ENCODE data around the gene STK4. TPM values are rescaled to one million over a fixed set of nuclear protein-coding genes. Genes with fewer than 3 reads are reported as not detected.
"Not testable (repeated sequence)": the region's sequence is repeated elsewhere in the genome, so short reads cannot be mapped to it uniquely, and the experiment has no call there.

Gene STK4
- total RNA-seq, 1 experiment from 2014 or later, result 31.4 TPM

DNA sequence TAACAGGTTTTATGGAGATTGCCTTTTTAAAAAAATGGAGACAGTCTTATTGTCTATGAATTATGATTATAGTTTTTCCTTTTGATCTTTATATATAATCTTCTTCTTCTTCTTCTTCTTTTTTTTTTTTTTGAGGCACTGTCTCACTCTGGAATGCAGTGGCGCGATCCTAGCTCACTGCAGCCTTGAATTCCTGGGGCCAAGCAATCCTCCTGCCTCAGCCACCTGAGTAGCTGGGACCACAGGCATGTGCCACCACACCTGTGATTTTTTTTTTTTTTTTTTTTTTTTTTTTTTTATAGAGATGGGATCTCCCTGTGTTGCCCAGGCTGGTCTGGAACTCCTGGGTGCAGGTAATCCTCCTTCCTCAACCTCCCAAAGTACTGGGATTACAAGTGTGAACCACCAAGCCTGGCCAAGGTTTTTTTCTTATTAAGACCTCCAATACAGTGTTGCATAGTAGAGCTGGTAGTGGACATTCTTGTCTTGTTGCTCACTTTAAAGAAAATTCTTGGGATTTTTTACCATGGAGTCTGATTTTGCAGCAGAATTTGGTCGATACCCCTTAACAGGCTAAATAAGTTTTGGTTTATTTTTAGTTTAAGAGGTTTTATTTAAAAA lies 46.5 kb downstream of the STK4 start:
- in situ Hi-C loops (cut with HindIII; ENCODE audit: low pct_unique_long_range_greater_than_20kb, low sequenced_read_pairs), result no loop called here

DNA sequence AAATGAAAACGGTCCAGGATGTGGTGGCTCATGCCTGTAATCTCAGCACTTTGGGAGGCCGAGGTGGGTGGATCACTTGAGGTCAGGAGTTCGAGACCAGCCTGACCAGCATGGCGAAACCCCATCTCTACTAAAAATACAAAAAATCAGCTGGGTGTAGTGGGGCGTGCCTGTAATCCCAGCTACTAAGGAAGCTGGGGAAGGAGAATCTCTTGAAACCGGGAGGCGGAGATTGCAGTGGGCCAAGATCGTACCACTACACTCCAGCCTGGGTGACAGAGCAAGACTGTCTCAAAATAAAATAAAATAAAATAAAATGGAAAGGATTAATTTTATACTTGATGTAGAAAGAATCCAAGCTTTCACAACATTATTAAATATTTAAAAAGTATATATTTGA lies 47.8 kb downstream of the STK4 start:
- in situ Hi-C loops (cut with HindIII; ENCODE audit: low pct_unique_long_range_greater_than_20kb, low sequenced_read_pairs); DNase-seq (ENCODE audit: low read depth, low spot score): not testable (repeated sequence)

More for the DNA sequence above, 46.5 kb downstream of the STK4 start:
- no peak for DNase-seq (ENCODE audit: low read depth, low spot score)

DNA sequence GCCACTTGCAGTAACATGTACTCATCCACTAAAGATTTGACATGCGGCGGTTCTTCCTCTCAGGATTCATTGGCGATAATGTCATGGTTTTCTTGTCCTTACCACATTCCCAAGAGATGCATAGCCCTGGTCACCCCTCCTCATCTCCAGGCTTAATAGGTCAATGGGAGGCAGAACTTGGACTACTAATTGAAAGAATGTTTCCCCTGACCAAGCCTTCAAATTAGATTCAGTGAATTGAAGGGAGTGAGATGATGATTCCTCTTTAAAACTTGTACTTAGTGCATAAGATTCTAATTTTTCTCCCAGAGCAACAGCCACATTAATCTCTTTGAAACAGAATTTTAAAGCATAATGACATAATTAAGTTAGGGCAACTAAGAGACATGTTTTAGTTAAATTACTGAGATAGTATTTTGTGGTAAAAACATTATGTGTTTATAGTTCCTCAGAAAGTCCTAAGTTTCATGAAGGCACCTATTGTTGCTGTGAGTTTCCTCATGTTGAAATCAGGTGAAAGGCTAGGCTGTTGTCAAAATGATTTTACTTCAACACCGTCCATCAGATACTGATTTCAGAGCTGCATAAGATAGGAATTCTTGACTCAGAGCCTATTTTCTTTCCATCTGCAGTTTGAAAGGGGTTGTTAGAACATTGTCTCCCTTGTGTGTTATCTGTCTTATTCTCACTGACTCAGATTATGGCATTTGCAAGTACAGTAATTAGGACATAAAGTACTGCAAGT lies 48.5 kb downstream of the STK4 start:
- DNase-seq (ENCODE audit: low read depth, low spot score), result peak; percentile 53
- in situ Hi-C loops (cut with HindIII; ENCODE audit: low pct_unique_long_range_greater_than_20kb, low sequenced_read_pairs), result no loop called here

DNA sequence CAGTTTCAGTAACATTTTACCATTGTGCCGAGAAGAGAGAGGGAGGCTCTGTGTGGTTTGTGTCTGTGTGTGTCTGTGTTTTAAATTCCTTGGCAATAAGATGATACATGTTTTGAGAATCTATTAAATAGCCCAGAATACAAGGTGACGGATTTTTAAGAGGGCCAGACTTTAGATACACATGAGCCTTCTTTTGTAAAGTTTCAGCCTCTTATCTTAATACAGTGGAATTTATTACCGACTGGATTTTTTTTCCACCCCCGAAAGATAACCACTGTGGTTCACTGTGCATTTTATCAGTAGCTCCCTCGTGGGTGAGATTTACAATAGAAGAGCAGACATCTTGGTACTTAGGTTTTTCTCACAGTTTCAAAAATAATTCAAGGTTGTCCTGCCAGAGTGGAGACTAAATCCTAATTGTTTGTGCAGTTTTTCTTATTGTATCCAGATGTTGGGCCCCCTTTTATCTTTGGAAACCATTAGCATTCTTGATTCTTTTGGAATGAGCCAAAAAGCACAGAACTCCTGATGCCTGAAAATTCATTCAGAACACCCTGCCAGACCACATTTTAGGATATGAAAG lies 49.9 kb downstream of the STK4 start:
- in situ Hi-C loops (cut with HindIII; ENCODE audit: low pct_unique_long_range_greater_than_20kb, low sequenced_read_pairs), result no loop called here
- DNase-seq (ENCODE audit: low read depth, low spot score), result no peak

DNA sequence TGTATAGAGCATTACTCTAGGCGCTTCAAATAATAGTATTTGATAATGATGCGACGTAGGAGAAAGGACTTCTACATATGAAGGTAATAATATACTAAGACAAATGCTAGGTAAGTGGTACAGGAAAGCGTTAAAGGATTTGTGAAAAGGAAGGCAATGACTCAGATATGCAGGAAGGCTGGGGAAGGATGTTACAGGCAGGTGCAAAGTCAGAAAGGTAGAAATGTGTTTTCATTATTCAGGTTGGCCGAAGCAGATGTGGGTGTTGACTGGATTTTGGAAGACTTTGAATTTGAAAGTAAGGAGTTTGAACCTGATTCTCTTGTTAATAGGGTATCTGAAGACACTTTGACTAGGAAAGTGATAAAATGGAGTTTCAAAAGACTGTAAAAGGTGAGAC lies 51.0 kb downstream of the STK4 start:
- in situ Hi-C loops (cut with HindIII; ENCODE audit: low pct_unique_long_range_greater_than_20kb, low sequenced_read_pairs), result no loop called here
- no peak for DNase-seq (ENCODE audit: low read depth, low spot score)

DNA sequence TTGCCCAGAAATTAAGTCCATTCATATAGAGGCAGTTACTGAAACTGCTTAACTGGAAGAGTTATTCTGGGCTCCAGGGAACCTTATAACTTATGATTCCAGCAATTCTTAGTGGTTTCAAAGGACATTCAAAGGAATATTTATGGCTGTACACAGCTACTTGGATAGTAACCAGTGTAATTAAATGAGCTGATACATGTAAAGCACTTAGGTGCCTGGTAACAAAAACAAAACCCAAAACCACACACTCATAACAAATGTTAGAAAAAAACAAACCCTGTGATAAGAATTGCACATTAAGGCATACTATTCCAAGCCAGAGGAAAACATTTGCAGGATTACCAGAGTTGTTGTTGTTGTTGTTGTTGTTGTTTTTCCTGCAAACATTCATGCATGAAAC lies 51.5 kb downstream of the STK4 start:
- DNase-seq (ENCODE audit: low read depth, low spot score), result no peak

DNA sequence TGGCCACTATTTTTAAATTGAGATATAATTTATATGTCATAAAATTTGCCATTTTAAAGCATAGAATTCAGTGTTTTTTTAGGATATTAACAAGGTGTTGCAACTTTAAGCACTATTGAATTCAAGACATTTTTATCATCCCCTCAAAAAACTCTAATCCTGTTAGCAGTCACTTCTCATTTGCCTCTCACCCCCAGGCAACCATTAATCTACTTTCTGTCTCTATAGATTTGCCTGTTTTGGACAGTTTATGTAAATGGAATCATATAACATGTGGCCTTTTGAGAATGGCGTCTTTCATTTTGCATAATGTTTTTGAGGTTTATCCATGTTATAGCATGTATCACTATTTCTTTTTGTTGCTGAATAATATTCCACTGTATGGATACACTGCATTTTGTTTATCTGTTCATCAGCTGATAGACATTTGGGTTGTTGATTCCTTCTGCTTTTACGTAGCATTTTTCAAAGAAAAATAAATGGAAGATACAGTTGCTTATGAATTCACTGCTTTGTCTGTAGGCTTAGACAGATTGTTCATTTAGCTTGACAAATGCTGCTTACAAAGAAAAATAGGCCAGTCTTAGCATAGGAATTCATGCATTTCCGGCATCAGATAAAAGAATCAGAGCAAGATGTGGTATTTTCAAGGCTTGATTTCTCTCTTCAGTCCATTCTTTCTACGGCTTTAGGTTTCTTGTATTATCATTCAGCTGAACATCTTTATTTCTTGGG lies 52.9 kb downstream of the STK4 start:
- in situ Hi-C loops (cut with HindIII; ENCODE audit: low pct_unique_long_range_greater_than_20kb, low sequenced_read_pairs), result no loop called here

More for the DNA sequence above, 51.5 kb downstream of the STK4 start:
- in situ Hi-C loops (cut with HindIII; ENCODE audit: low pct_unique_long_range_greater_than_20kb, low sequenced_read_pairs), result no loop called here

DNA sequence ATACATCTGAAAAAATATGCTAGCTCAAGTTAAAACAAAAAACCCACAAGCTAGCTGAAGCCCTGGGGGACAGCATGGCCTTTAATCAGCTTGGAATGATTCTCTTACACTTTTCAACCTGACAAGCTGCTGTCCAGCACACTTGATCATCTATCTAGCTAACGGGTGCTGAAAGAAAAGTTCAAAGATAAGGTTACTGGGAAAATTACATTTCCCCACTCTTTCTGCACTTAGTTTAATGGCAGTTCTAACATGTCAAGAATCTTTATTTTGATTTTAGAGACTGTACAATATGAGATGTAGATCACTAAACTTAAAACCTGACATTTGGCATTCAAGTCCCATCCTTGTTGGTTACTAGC lies 53.4 kb downstream of the STK4 start:
- in situ Hi-C loops (cut with HindIII; ENCODE audit: low pct_unique_long_range_greater_than_20kb, low sequenced_read_pairs), result no loop called here
- DNase-seq (ENCODE audit: low read depth, low spot score), result no peak

More for the DNA sequence above, 52.9 kb downstream of the STK4 start:
- DNase-seq (ENCODE audit: low read depth, low spot score), result peak; percentile 92

DNA sequence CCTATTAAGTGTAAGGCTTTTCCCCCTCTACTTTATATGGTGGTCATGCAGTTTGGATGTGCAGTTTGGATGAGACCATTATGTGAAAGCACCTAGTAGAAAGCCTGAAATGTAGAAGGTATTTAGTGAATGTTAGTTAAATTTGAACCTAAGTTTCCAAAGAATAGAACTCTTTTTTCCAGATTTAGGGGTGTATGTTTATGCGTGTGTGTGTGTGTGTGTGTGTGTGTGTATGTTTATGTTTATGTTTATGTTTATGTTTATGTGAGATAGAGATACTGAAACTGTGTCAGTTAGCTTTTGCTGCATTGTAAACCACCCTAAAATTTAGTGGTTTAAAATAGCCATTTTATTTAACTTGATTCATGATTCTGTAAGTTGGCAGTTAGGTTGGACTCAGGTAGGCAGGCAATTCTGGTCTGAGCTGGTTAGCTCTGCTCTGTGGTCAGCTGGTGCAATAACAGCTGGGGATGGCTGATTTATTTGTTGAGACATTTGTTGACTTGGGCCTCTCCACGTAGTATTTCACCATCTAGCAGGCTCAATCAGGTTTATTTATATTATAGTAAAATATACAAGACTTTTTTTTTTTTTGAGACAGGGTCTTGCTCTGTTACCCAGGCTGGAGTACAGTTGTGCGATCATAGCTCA lies 54.0 kb downstream of the STK4 start:
- no peak for DNase-seq (ENCODE audit: low read depth, low spot score)
- in situ Hi-C loops (cut with HindIII; ENCODE audit: low pct_unique_long_range_greater_than_20kb, low sequenced_read_pairs), result no loop called here

DNA sequence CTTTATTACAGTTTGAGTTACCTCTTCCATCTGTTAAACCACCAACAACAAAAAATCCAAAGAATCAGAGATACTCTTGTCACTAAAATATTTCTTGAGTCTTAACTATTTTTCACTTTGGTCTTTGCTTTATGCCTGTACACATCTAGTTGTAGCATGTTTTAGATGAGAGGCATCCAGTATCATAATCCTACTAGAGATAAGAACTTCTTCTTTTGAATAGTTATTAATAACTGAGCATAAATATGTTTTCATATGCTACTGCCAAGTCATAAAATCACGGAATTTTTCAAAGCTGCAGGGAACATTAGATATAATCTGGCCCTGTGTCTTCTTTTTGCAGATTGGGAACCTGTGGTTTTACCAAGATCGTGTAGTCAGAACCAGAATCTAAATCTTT lies 55.3 kb downstream of the STK4 start:
- in situ Hi-C loops (cut with HindIII; ENCODE audit: low pct_unique_long_range_greater_than_20kb, low sequenced_read_pairs), result no loop called here
- DNase-seq (ENCODE audit: low read depth, low spot score), result no peak

DNA sequence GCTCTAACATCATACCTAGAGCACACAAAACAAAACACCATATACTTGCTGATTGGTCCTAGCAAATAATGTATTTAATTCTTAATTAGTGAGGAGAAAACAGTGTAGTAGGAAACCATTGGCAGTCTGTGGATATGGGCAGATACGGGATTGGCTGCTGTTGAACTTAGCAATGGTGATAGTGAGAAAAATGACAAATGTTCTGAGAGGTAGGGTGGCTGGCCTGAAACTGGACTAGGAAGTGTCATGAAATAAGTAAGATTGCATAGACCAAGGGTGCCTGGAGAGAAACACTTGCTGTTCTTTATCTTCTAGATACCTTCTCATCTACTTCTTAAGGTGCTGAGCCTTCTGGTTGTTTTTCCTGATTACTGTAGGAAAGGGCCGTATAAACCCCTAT lies 56.8 kb downstream of the STK4 start:
- in situ Hi-C loops (cut with HindIII; ENCODE audit: low pct_unique_long_range_greater_than_20kb, low sequenced_read_pairs); DNase-seq (ENCODE audit: low read depth, low spot score): not testable (repeated sequence)

DNA sequence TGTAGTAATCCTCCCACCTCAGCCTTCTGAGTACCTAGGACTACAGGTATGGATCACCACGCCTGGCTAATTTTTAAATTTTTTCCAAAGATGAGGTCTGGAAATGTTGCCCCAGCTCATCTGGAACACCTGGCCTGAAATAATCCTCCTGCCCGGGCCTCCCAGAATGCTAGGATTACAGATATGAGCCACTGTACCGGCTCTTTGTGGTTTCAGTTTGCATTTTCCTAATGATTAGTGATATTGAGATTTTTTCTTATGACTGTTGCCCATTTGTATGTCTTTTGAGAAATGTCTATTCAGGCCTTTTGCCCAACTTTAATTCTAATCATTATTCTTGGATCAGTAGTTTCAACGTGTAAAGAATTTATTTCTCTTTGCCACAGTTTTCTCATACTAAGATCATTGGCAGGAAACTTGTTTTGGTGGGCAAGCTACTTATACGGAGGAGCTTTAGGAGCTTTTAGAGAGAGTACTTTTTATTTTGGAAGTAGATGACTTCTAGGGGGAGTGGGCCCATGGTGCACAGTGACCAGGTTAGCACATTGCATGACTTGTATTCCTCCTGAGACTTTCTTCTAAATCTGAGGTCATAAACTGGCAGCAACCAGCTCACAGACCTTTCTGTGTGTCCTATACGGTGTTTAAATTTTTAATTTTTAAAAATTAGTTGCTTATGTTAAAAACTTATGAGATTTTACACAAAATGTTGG lies 62.3 kb downstream of the STK4 start:
- in situ Hi-C loops (cut with HindIII; ENCODE audit: low pct_unique_long_range_greater_than_20kb, low sequenced_read_pairs), result no loop called here
- DNase-seq (ENCODE audit: low read depth, low spot score), result no peak

DNA sequence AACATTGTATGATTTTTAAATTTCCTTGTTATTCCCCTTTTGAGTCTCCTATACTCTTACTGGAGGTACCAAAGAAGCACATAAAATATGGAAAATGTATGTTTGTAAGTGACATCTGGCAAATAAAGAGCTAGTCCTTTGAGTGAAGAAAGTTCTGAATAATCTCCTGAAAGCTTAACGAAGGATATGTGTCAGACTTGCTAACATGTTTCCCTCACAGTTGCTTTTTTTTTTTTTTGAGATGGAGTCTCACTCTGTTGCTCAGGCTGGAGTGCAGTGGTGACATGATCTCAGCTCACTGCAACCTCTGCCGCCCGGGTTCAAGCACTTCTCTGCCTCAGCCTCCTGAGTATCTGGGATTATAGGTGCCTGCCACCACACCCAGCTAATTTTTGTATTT lies 63.6 kb downstream of the STK4 start:
- in situ Hi-C loops (cut with HindIII; ENCODE audit: low pct_unique_long_range_greater_than_20kb, low sequenced_read_pairs), result no loop called here

DNA sequence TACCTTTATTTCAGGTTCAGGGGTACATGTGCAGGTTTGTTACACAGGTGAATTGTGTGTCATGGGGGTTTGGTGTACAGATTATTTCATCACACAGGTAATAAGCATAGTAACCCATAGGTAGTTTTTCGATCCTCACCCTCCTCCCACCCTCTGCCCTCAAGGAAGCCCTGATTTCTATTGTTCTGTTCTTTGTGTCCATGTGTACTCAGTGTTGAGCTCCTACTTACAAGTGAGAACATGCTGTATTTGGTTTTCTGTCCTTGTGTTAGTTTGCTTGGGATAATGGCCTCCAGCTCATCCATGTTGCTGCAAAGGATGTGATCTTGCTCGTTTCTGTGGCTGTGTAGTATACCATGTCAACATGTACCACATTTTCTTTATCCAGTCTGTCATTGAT lies 66.0 kb downstream of the STK4 start:
- DNase-seq (ENCODE audit: low read depth, low spot score), result no peak
- in situ Hi-C loops (cut with HindIII; ENCODE audit: low pct_unique_long_range_greater_than_20kb, low sequenced_read_pairs), result no loop called here

More for the DNA sequence above, 63.6 kb downstream of the STK4 start:
- DNase-seq (ENCODE audit: low read depth, low spot score), result no peak

DNA sequence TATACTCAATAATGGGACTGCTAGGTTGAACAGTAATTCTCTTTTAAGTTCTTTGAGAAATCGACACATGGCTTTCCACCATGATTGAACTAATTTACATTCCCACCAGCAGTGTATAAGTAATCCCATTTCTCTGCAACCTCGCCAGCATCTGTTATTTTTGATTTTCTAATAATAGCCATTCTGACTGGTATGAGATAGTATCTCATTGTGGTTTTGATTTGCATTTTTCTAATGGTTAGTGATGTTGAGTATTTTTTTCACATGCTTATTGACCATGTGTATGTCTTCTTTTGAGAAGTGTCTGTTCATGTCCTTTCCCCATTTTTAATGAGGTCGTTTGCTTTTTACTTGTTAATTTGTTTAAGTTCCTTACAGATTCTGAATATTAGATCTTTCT lies 66.5 kb downstream of the STK4 start:
- in situ Hi-C loops (cut with HindIII; ENCODE audit: low pct_unique_long_range_greater_than_20kb, low sequenced_read_pairs), result no loop called here
- no peak for DNase-seq (ENCODE audit: low read depth, low spot score)

DNA sequence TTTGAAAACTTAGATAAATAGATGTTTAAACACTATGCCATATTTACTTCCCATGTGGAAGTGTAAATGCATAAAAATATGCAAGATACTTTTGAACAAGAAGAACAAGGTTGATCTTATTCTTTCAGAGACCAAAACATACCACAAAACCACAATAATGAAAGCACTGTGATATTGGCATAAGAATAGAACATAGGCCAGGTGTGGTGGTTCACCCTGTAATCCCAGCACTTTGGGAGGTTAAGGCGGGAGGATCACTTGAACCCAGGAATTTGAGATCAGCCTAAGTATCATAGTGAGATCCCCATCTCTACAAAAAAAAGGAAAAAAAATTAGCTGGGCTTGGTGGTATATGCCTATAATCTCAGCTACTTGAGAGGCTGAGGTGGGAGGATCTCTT lies 68.1 kb downstream of the STK4 start:
- in situ Hi-C loops (cut with HindIII; ENCODE audit: low pct_unique_long_range_greater_than_20kb, low sequenced_read_pairs), result no loop called here
- no peak for DNase-seq (ENCODE audit: low read depth, low spot score)

DNA sequence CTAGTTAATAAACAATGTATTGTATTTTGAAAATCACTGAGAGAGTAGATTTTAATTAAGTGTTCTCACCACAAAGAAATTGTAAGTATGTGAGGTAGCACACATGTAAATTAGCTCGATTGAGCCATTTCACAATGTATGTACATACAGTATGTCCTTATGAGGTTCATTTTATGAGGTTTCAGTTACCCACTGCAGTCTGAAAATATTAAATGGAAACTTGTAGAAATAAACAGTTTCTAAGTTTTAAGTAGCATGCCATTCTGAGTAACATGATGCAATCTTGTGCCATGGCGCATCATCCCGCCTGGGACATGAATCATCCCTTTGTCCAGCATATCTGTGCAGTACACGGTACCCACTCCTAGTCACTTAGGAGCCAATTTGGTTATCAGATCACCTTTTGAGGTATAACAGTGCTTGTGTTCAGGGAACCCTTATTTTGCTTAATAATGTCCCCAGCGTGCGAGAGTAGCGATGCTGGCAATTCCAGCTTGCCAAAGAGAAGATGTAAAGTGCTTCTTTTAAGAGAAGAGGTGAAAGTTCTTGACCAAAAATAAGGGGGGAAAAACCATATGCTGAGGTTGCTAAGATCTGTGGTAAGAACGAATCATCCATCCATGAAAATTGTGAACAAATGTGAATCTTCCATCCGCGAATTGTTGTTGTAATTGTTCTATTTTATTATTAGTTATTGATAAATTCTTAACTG lies 69.9 kb downstream of the STK4 start:
- no peak for DNase-seq (ENCODE audit: low read depth, low spot score)
- in situ Hi-C loops (cut with HindIII; ENCODE audit: low pct_unique_long_range_greater_than_20kb, low sequenced_read_pairs), result no loop called here

Data from SK-MEL-5 (cell line).